Stromal cell of bone marrow (primary cell): ENCODE results near the gene INSIG1.

ENCODE experiments used
- DNase-seq: peaks from one replicate; pipeline ENCODE4 v3.0.0-alpha.2; 2012; ENCODE audit warnings: low read depth

The INSIG1 gene

GRCh38 chr7:155349601-155350331 lies 52.1 kb downstream of the INSIG1 start:
- no peak for DNase-seq

- no peak for DNase-seq
Measured at GRCh38 chr7:155351120-155351870, 53.6 kb downstream of the INSIG1 start.

DNA sequence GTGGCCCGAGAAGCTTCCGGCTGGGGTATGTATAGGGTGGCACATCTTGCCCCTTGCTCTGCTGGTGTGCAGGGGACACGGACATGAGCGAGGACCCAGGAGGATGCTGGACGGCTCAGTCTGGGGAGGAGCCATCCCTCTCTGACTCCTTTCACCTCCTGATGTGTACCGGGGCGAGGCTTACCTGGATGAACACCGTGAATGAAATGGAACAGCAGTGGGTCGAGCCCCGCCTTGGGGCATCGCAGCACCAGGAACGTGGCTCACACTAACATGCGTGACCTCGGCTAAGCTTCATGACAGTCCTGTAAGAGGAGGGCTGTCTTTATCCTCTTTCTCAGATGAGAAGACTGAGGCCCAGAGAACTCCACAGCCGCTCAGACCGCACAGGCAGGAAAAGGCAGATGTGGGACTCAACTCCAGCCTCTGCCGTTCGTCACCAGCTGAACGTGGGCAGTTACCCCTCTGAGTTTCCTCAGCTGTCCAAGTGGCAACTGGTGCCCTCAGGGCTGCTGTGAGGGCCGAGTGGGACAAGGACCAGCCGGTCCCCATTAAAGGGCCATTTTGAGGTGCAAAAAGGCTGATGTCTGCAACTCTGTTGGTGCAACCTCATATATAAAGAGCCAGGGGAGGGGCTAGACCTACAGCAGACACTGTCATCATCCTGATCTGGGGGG lies 54.5 kb downstream of the INSIG1 start:
- DNase-seq, result no peak

DNA sequence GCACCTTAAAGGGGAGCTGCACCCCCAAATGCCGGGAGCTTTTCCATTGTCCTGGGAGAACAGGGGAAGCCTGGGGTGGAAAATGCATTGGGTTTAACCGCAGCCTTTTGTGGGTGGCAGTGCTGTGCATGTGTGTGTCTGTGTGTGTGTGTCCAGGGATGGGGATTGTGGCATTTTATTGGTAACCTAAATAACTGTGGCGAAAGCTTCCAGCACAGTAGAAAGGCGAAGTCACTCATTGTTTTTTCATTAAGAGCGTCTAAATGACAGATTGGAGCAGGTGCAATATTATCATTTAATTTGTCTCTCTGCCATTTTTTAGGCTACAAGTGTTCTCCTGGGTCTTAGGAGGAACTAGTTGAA lies 55.1 kb downstream of the INSIG1 start:
- no peak for DNase-seq

- no peak for DNase-seq
Measured at GRCh38 chr7:155353256-155353897, 55.7 kb downstream of the INSIG1 start.

DNA sequence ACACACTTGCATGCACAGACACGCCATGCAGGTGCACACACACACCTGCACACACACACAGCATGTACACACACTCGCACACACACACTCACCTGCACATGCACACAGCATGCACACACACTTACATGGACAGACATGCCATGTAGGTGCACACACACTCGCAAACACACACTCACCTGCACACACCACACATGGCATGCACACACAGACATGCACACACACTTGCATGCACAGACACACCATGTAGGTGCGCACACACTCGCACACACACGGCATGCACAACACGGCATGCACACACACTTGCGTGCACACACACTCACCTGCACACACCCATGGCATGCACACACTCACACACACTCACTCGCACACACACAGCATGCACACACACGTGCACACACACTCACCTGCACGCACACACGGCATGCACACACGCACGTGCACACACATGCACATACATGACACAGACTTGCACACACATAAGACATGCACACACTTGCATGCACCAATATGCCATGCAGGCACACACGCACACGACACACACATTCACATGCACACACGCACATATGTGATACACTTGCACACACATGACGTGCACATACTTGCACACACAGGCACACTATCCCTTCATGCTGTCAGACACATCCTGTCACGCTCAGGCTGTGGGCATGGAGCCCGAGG lies 56.8 kb downstream of the INSIG1 start:
- DNase-seq, result no peak

DNA sequence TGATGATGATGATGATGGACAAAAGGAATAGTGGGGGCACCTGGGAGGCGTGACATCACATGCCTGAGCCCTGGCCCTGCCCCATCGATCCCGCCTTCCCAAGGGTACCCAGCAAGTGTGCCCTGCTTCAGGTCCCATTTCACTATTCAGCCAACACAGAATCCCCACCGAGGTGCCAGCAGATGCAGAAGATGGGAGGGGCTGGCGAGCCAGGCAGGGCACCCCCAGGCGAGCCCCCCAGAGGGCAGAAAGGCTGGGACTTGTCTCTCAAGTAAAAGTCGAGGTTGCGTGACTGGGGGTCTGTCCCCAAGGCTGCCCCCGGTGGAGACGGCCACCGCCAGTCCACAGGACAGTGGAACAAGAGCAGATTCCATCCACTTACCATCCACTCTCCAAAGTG lies 57.5 kb downstream of the INSIG1 start:
- no peak for DNase-seq

GRCh38 chr7:155355745-155356144 lies 58.1 kb downstream of the INSIG1 start:
- DNase-seq, result no peak

DNA sequence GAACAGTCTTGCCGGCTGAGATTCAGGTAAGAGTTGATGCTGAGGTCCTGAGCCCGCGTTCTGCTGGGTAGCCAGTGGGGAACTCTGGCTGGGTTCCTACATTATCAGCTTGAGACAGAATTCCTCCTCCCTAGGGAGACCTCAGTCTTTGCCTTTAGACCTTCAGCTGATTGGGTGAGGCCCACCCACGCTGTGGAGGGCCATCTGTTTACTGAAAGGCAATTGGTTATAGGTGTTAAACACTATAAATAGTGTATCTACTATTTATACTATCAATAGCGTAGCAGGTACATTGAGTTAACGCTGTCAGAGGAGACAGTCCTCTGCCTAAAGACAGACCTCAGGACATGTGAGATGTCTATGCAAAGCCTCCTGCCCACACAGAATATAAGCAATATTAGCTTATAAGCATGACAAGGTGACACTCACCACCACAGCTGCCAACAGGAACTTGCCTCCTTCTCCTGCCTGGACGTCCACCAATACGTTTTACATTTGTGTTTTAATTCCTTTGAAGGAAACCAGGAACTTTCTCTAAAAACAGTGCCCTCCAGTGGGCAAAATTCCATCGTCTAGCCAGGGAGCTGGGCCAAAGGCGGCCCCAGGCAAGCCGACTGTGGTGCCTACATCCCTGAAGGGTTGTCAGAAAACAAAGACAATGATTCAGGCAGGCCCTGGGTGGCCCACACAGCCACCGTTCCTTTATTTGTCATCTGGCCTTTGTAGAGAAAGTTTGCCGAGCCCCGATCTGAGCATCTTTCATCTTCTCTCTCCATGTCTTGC lies 58.8 kb downstream of the INSIG1 start:
- no peak for DNase-seq

- DNase-seq, result peak; percentile 26
Measured at GRCh38 chr7:155357573-155358041, 59.9 kb downstream of the INSIG1 start.

DNA sequence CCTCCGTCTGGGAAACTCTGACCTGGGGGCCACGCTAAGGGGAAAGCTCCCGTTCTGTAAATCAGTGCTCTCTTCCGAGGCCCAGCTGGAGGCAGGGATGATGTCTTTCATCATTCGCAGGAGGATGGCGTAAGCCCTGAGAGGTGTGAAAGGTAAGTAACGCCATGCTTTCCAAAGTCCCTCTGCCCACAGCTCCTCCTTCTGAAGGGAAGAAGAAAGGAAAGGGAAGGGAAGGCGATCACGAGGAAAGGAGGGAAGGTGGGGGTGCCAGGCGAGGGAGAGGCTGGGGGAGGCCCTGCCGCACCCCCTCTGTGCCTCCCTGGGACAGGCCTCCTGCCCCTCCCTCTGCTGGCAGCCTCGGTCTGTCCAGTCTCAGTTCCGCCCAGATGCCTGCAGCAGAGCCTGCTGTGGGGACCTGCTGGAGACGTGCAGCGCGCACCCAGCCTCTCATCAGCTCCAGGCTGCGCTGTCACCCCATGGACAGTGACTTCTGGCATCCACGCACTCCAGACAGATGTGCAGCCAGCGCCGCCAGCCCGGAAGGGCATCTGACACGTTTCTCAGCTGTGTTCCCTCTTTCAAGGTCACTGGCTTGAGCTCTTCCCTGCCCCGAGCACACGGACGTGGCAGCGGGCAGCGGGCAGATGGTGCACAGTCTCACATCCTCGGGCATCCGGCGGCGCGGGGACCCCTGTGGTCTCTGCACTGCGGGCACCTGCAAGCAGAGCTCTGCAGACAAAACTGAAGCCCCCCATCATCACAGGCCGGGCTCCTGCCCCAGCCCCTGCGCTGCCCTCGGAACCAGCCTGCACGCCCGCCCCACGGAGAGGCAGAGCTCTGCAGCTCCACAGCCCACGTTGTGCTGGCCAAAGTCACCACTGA lies 60.6 kb downstream of the INSIG1 start:
- no peak for DNase-seq

DNA sequence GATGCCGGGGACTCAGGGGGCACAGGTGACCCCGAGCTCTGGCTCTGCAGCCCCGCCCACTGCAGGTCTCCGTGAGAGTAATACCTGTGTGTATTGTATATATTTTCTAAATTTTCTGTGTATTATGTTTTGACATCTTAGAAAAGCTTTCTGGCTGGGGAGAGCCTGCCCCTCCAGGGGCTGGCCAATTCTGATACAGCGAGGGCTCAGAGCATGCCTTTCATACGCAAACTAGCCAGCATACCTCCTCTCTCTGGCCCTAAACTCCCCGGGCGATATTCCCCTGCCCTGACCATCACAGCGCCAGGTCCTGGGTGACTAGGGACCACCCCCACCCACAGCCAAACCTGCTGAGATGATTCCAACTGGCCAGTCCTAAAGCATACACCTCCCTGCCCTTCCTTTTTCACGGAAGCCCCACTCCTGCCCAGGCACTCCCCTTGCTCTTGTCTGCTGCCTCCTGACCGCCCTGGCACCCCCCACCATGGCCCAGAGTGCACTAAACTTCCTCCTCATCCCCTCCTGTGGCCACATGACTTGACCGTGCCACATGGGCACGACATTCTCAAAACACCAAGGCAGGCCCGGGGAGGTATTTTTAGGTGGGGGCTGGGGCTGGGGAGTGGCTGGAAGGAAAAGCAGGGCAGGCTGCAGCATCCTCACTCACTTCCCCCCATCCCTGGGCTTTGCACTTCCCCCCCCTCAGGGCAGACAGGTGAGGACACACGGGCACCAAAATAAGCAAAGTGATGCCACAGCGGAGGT lies 61.5 kb downstream of the INSIG1 start:
- DNase-seq, result no peak
